WERI-Rb-1 (cell line): Measurements from ENCODE around the gene TBC1D5.

ENCODE experiments used
- DNase-seq: peaks from one replicate; pipeline ENCODE4 v3.0.0-alpha.2; 2020
- H3K27ac ChIP-seq: fragments of 250-450 bp; sonication (Bioruptor Pico); 2 replicates; pipeline ENCODE4 v1.5.1; 2020; ENCODE audit warnings: mild to moderate bottlenecking, moderate library complexity
- H3K27me3 ChIP-seq: fragments of 250-450 bp; sonication (Bioruptor Pico); 2 replicates; pipeline ENCODE4 v1.5.1; 2021; ENCODE audit warnings: mild to moderate bottlenecking, low read depth, moderate library complexity; ENCODE audit not compliant: insufficient read depth, severe bottlenecking
- H3K36me3 ChIP-seq: fragments of 250-450 bp; sonication (Bioruptor Pico); 2 replicates; pipeline ENCODE4 v1.5.1; 2020; ENCODE audit warnings: mild to moderate bottlenecking, moderate library complexity
- H3K4me3 ChIP-seq: 2 replicates; pipeline ENCODE4 v1.5.1; 2011; ENCODE audit warnings: low read depth, mild to moderate bottlenecking, control low read depth, low read length
- H3K9me3 ChIP-seq: fragments of 250-450 bp; sonication (Bioruptor Pico); 2 replicates; pipeline ENCODE4 v1.5.1; 2021; ENCODE audit warnings: mild to moderate bottlenecking, moderate library complexity; ENCODE audit not compliant: severe bottlenecking
- TF ChIP-seq, protein P1 (sequence below): IDR thresholded peaks from 2 replicates; pipeline ENCODE4 v1.5.1; 2011; ENCODE audit warnings: low read depth, mild to moderate bottlenecking, control low read depth, inconsistent platforms, low read length

The TBC1D5 gene

DNA sequence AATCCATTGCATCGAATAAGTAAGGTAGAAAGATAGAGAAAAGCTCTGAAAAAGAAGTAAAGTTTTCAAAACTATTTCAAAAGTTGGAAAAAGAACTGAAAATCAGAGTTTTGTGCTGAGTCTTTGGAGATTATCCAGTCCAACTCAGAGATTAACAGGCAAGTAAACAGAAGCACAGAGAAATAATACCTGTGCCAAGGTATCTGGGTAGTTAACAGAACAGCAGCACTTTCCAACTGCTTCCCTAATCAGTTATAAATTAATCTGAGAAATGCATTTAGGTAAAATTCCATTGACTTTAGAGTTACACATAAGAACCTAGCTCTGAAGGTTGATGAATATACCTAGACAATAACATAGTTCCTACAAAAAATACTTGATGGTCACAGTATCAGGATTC, 355.3 kb downstream of the TBC1D5 start:
- Histone ChIP-seq H3K27ac (no peak overlapping the region), H3K36me3 (no peaks in the 10 kb centered on the region), H3K9me3 (no peaks in the 10 kb centered on the region), H3K4me3 (no peak overlapping the region), H3K27me3 (no peaks in the 10 kb centered on the region)
- TF ChIP-seq, protein P1, sequence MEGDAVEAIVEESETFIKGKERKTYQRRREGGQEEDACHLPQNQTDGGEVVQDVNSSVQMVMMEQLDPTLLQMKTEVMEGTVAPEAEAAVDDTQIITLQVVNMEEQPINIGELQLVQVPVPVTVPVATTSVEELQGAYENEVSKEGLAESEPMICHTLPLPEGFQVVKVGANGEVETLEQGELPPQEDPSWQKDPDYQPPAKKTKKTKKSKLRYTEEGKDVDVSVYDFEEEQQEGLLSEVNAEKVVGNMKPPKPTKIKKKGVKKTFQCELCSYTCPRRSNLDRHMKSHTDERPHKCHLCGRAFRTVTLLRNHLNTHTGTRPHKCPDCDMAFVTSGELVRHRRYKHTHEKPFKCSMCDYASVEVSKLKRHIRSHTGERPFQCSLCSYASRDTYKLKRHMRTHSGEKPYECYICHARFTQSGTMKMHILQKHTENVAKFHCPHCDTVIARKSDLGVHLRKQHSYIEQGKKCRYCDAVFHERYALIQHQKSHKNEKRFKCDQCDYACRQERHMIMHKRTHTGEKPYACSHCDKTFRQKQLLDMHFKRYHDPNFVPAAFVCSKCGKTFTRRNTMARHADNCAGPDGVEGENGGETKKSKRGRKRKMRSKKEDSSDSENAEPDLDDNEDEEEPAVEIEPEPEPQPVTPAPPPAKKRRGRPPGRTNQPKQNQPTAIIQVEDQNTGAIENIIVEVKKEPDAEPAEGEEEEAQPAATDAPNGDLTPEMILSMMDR = no peak
- DNase-seq = no peak

DNA sequence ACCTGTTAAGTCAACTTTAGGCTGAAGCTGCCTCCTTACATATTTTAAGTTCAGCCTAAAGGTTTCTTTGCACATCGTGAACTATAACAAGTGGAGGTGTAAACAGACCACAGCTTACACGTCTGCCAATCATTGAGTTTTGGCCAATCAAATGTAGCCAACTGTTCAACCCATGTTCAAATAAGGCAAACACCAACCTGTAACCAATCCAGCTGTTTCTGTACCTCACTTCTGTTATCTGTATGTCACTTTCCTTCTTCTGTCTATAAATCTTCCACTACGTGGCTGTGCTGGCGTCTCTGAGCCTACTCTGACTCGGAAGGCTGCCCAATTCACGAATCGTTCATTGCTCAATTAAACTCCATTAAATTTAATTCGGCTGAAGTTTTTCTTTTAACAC, 356.0 kb downstream of the TBC1D5 start:
- Histone ChIP-seq H3K36me3 (no peaks in the 10 kb centered on the region), H3K4me3 (no peak overlapping the region), H3K27me3 (no peaks in the 10 kb centered on the region), H3K9me3 (no peaks in the 10 kb centered on the region), H3K27ac (no peak overlapping the region)
- no peak for DNase-seq
- TF ChIP-seq, protein P1 = no peak

DNA sequence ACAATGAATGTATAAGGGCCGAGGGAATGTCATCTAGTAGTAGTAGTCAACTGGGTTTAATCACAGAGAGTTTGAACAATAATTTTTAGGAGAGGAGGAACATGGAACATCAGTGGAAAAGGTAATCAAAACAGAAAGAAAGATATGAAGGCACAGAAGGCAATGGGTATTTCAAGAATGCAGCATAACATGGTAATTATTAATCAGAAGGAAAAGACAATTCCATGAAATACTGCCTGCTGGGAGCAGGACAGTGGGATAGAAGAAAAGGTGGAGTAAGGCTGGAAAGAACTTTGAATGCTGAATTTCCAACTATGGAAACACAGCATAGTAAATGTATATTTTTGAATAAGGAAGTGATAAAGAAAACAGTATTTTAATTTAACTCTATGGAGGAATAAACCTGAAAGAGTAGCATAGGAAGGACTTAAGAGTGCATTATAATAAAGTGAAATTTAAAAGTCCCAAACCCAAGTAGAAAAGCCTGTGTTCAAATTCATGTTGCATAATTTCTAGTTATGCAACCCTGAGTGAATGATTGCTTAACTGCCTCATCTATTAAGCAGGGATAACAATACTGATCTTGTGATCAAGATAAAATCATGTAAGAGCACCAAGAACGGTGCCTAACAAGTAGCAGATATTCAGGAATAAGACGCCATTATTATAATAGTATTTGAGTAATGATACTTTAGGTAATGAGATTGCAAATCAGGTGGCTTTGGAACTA, 357.7 kb downstream of the TBC1D5 start:
- no peaks in the 10 kb centered on the region for H3K36me3 ChIP-seq
- no peaks in the 10 kb centered on the region for H3K27me3 ChIP-seq
- no peak overlapping the region for H3K4me3 ChIP-seq
- DNase-seq = no peak
- no peak overlapping the region for H3K27ac ChIP-seq
- TF ChIP-seq, protein P1 = no peak
- no peaks in the 10 kb centered on the region for H3K9me3 ChIP-seq

DNA sequence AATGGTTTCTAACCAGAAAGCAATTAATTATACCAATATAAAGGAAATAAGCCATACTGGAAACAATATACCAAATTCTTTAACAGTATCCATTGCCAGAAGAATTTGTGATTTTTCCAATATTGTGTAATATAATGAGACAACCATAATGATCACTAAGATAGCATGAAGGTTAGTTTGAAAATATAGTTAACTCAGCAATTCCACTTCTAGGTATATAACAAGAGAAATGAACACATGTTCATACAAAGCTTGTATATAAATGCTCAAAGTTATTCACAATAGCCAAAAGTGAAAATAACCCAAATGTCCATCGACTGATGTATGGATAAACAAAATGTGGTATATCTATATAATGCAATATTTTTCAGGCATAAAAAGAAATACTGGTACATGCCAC, 369.1 kb downstream of the TBC1D5 start:
- Histone ChIP-seq H3K27ac (no peak overlapping the region), H3K4me3 (no peak overlapping the region)

DNA sequence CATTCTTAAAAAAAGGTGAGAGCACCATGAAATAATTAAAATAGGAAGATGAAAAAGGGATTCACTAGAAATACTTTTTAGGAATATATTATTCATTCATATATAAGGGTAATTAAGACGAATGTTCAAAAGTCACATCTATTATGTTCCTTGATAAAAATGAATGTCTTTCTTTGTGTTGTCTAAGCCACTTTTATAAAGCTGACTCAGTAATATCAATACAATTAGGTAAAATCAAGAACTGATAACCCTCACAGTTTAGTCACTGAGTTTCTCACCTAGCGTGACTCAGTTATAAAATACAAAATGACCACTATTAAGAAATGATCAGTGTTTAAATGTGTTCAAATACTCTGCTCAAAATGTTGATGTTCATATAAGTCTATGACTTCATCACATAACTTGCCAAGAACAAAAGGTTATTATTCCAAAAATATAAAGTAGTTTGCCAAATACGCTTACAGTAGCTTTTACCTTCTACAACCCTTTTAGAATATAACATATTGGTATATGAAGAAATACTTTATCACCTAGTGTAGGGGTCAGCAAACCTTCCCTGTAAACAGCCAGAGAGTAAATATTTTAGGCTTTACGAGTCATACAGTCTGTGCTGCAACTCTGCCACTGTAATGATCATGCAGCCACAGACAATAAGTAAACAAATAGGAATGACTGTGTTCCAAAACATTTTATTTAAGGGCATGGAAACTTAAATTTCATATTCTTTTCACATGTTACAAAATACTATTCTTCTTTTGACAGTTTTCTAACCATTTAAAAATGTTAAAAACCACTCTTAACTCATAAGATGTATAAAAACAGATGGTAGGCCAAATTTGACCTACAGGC, 369.8 kb downstream of the TBC1D5 start:
- Histone ChIP-seq H3K36me3 (no peaks in the 10 kb centered on the region; the same call in 1 of the 2 replicates), H3K9me3 (no peaks in the 10 kb centered on the region), H3K27me3 (no peaks in the 10 kb centered on the region), H3K27ac (no peak overlapping the region), H3K4me3 (no peak overlapping the region)
- TF ChIP-seq, protein P1 = no peak
- no peak for DNase-seq

More for the DNA sequence above, 369.1 kb downstream of the TBC1D5 start:
- DNase-seq = no peak
- TF ChIP-seq, protein P1 = no peak
- Histone ChIP-seq H3K36me3 (no peaks in the 10 kb centered on the region; the same call in 1 of the 2 replicates), H3K9me3 (no peaks in the 10 kb centered on the region), H3K27me3 (no peaks in the 10 kb centered on the region)
